Effector memory CD4-positive, alpha-beta T cell (primary cell): ENCODE results near the gene FLII.
A peak's percentile ranks its signal among the peaks of the same experiment; 100 is the strongest.

ENCODE experiments used
- DNase-seq, 3 donors: peaks; one replicate each; pipeline ENCODE4 v3.0.0-alpha.2; 2020
- H3K27ac ChIP-seq: 2 replicates; pipeline ENCODE4 v1.7.0; 2013; ENCODE audit warnings: mild to moderate bottlenecking, low read length, moderate library complexity; ENCODE audit not compliant: insufficient read depth, poor library complexity, severe bottlenecking
- H3K27me3 ChIP-seq: replicated peaks from 2 replicates; pipeline ENCODE4 v1.7.0; 2013; ENCODE audit warnings: mild to moderate bottlenecking, low read length; ENCODE audit not compliant: insufficient read depth, control insufficient read depth, poor library complexity, severe bottlenecking
- H3K36me3 ChIP-seq: 2 replicates; pipeline ENCODE4 v1.7.0; 2013; ENCODE audit warnings: mild to moderate bottlenecking, low read length, moderate library complexity; ENCODE audit not compliant: control insufficient read depth, insufficient read depth
- H3K4me1 ChIP-seq: 2 replicates; pipeline ENCODE4 v1.7.0; 2013; ENCODE audit warnings: low read length, mild to moderate bottlenecking; ENCODE audit not compliant: control insufficient read depth, insufficient read depth, poor library complexity, severe bottlenecking
- H3K4me3 ChIP-seq: 2 replicates; pipeline ENCODE4 v1.7.0; 2013; ENCODE audit warnings: low read length, low read depth, mild to moderate bottlenecking; ENCODE audit not compliant: insufficient read depth, poor library complexity, severe bottlenecking
- H3K9me3 ChIP-seq: 2 replicates; pipeline ENCODE4 v1.7.0; 2013; ENCODE audit warnings: mild to moderate bottlenecking, low read length, moderate library complexity; ENCODE audit not compliant: control insufficient read depth

The FLII gene

DNA sequence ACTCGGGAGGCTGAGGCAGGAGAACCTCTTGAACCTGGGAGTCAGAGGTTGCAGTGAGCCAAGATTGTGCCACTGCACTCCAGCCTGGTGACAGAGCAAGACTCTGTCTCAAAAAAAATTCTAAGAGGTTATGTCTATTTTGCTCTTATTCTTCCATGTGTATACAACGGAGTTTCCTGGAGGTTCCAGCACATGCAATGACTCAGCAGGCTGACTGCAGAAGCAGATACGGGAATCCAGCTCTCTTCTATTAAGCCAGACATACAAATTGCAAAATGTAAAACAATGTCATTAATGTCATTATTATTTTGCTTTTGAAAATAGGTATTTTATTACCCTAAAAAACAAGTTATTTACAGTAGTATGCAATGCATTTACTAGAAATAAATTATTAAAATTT is 20.3 kb upstream of the FLII start:
- no peak for DNase-seq
- Histone ChIP-seq H3K27me3 (no peaks in the 10 kb centered on the region), H3K9me3 (no peaks in the 10 kb centered on the region), H3K27ac (no peak overlapping the region), H3K4me1 (no peaks in the 10 kb centered on the region), H3K4me3 (no peak overlapping the region), H3K36me3 (peaks cover 67% of the 10 kb centered on the region)

GRCh38 chr17:18277076-18277475 is 18.5 kb upstream of the FLII start:
- Histone ChIP-seq H3K36me3 (peaks cover 57% of the 10 kb centered on the region), H3K4me3 (no peak overlapping the region), H3K9me3 (no peaks in the 10 kb centered on the region), H3K27me3 (no peaks in the 10 kb centered on the region), H3K4me1 (no peaks in the 10 kb centered on the region), H3K27ac (no peak overlapping the region)
- DNase-seq = no peak

- Histone ChIP-seq H3K4me3 (no peak overlapping the region), H3K36me3 (peaks cover 8% of the 10 kb centered on the region), H3K9me3 (no peaks in the 10 kb centered on the region), H3K4me1 (no peaks in the 10 kb centered on the region), H3K27me3 (no peaks in the 10 kb centered on the region), H3K27ac (no peak overlapping the region)
- DNase-seq = no peak
Measured at GRCh38 chr17:18270046-18270931, 11.8 kb upstream of the FLII start.

- Histone ChIP-seq H3K9me3 (no peaks in the 10 kb centered on the region), H3K27me3 (no peaks in the 10 kb centered on the region), H3K36me3 (peaks cover 17% of the 10 kb centered on the region), H3K4me3 (no peak overlapping the region), H3K4me1 (no peaks in the 10 kb centered on the region), H3K27ac (no peak overlapping the region)
- DNase-seq = no peak
Measured at GRCh38 chr17:18267927-18268711, 9.6 kb upstream of the FLII start.

DNA sequence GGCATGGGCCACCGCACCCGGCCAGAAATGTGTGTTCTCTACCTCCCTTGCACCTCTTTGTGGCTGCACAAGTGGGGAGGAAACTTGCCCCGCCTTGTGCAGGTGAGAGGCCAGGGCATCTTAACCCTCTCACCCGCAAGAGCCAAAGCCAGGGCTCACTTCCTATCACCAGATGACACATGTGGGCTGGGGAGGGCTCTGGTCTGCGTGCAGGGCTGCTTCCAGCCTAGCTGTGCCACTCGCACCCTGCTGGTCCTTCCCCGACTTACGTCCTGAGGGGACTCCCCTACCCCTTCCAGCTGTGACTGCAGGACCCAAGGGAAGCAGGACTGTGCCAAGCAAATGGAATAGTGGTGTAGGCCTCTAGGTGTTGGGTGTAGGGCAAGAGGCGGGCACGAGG is 8.8 kb upstream of the FLII start:
- H3K27ac ChIP-seq = no peak overlapping the region
- no peaks in the 10 kb centered on the region for H3K27me3 ChIP-seq
- no peaks in the 10 kb centered on the region for H3K4me1 ChIP-seq
- H3K36me3 ChIP-seq = peaks cover 19% of the 10 kb centered on the region
- H3K4me3 ChIP-seq = no peak overlapping the region
- no peaks in the 10 kb centered on the region for H3K9me3 ChIP-seq
- no peak for DNase-seq

GRCh38 chr17:18263885-18264682 is 5.5 kb upstream of the FLII start:
- no peak for DNase-seq
- H3K4me1 ChIP-seq = peaks cover 17% of the 10 kb centered on the region
- H3K4me3 ChIP-seq = no peak overlapping the region
- peaks cover 19% of the 10 kb centered on the region for H3K36me3 ChIP-seq
- H3K27me3 ChIP-seq = no peaks in the 10 kb centered on the region
- no peaks in the 10 kb centered on the region for H3K9me3 ChIP-seq
- no peak overlapping the region for H3K27ac ChIP-seq

DNA sequence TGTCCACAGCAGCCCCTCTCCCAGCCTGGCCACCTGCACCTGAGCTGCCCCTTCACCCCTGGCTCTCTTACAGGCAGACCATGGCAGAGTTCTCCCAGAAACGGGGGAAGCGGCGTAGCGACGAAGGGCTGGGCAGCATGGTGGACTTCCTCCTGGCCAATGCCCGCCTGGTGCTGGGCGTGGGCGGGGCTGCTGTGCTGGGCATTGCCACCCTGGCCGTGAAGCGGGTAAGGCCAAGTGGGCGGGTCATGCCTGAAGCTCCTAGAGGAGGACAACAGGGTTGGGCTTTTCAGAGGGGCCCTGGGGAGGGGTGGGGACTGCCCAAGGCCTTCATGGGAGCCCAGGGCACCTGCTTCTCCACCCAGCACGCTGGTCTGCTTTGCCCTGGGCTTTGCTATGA is 4.1 kb upstream of the FLII start:
- peaks cover 19% of the 10 kb centered on the region for H3K36me3 ChIP-seq
- no peaks in the 10 kb centered on the region for H3K27me3 ChIP-seq
- peaks cover 25% of the 10 kb centered on the region for H3K4me1 ChIP-seq
- DNase-seq = no peak
- H3K27ac ChIP-seq = no peak overlapping the region
- H3K9me3 ChIP-seq = no peaks in the 10 kb centered on the region
- H3K4me3 ChIP-seq = no peak overlapping the region

DNA sequence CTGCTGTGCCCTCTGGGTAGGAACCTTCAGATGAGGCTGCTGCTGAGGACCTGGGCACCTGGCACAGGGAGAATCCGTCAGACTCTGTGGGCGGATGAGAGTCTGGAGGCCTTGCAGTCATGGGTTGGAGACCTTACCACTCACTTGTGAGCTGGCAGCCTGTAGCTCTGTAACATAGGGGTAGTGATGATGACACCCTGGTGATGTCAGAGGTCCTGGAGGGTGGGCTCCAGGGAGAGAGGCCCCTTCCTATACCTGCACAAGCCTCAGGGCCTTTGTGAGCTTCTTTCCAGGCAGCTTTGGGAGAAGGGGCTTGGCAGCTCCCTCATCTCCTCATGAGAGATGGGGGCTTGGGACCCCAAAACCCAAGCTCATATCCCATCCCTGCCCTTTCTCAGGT is 3.6 kb upstream of the FLII start:
- DNase-seq = no peak
- Histone ChIP-seq H3K36me3 (peaks cover 19% of the 10 kb centered on the region), H3K4me1 (peaks cover 30% of the 10 kb centered on the region), H3K27me3 (no peaks in the 10 kb centered on the region), H3K9me3 (no peaks in the 10 kb centered on the region), H3K4me3 (no peak overlapping the region), H3K27ac (no peak overlapping the region)

- H3K36me3 ChIP-seq = peaks cover 19% of the 10 kb centered on the region
Measured at GRCh38 chr17:18261659-18262058, 3.1 kb upstream of the FLII start.

More at GRCh38 chr17:18261659-18262058, 3.1 kb upstream of the FLII start:
- no peak for DNase-seq
- Histone ChIP-seq H3K27ac (peak overlapping the region; percentile 88), H3K9me3 (no peaks in the 10 kb centered on the region), H3K4me1 (peaks cover 34% of the 10 kb centered on the region), H3K27me3 (no peaks in the 10 kb centered on the region), H3K4me3 (no peak overlapping the region)
